Measurements from ENCODE around the gene ANXA5. TPM values are rescaled to one million over a fixed set of nuclear protein-coding genes. Genes with fewer than 3 reads are reported as not detected.

Gene ANXA5
- total RNA-seq, 4 donors from 2014 or later, result 59.2 to 181 (median 88.0) TPM

GRCh38 chr4:121654738-121655137 lies 42.0 kb downstream of the ANXA5 start:
- ATAC-seq, result no peak
- no peak for TF ChIP-seq CTCF (IDR thresholded peaks at IDR 0.05 in 4 of 5, conservative IDR thresholded peaks at IDR 0.05 in 1 of 5)
- TF ChIP-seq POLR2A (IDR thresholded peaks at IDR 0.05), result no peak
- no peaks in the 10 kb centered on the region for H3K4me1 ChIP-seq

GRCh38 chr4:121653986-121654385 lies 42.8 kb downstream of the ANXA5 start:
- Histone ChIP-seq H3K36me3 (no peaks in the 10 kb centered on the region), H3K27ac (no peak overlapping the region), H3K4me1 (no peaks in the 10 kb centered on the region), H3K9me3 (no peaks in the 10 kb centered on the region), H3K4me3 (no peak overlapping the region), H3K27me3 (no peaks in the 10 kb centered on the region)
- intact Hi-C loops (cut with DNase I; ENCODE audit: low total_unique reads), result loop anchor here (10.0 kb wide), 1 partner anchor 169 kb away; no protein-coding TSS in a partner anchor
- ATAC-seq (no peak), DNase-seq (no peak)
- in situ Hi-C loops (cut with MboI; ENCODE audit: low sequenced_read_pairs in 4 of 4), result no loop called here
- no peak for TF ChIP-seq POLR2A (IDR thresholded peaks at IDR 0.05)
- no peak for TF ChIP-seq CTCF (IDR thresholded peaks at IDR 0.05 in 4 of 5, conservative IDR thresholded peaks at IDR 0.05 in 1 of 5)

More at GRCh38 chr4:121654738-121655137, 42.0 kb downstream of the ANXA5 start:
- DNase-seq, result no peak
- Histone ChIP-seq H3K36me3 (no peaks in the 10 kb centered on the region), H3K9me3 (no peaks in the 10 kb centered on the region), H3K27ac (no peak overlapping the region), H3K4me3 (no peak overlapping the region), H3K27me3 (no peaks in the 10 kb centered on the region)
- intact Hi-C loops (cut with DNase I; ENCODE audit: low total_unique reads), result loop anchor here (10.0 kb wide), 1 partner anchor 170 kb away; no protein-coding TSS in a partner anchor
- in situ Hi-C loops (cut with MboI; ENCODE audit: low sequenced_read_pairs in 4 of 4), result no loop called here

GRCh38 chr4:121653214-121653613 lies 43.6 kb downstream of the ANXA5 start:
- intact Hi-C loops (cut with DNase I; ENCODE audit: low total_unique reads) (loop anchor here (10.0 kb wide), 1 partner anchor 168 kb away; no protein-coding TSS in a partner anchor), in situ Hi-C loops (cut with MboI; ENCODE audit: low sequenced_read_pairs in 4 of 4) (no loop called here)
- TF ChIP-seq CTCF (IDR thresholded peaks at IDR 0.05 in 4 of 5, conservative IDR thresholded peaks at IDR 0.05 in 1 of 5) (no peak), POLR2A (IDR thresholded peaks at IDR 0.05) (no peak)

GRCh38 chr4:121651597-121651996 lies 45.2 kb downstream of the ANXA5 start:
- no peak for ATAC-seq
- intact Hi-C loops (cut with DNase I; ENCODE audit: low total_unique reads), result loop anchor here (10.0 kb wide), 1 partner anchor 167 kb away; no protein-coding TSS in a partner anchor
- no peaks in the 10 kb centered on the region for H3K36me3 ChIP-seq
- no peak overlapping the region for H3K27ac ChIP-seq
- TF ChIP-seq CTCF (IDR thresholded peaks at IDR 0.05 in 4 of 5, conservative IDR thresholded peaks at IDR 0.05 in 1 of 5) (no peak), POLR2A (IDR thresholded peaks at IDR 0.05) (no peak)
- H3K27me3 ChIP-seq, result no peaks in the 10 kb centered on the region
- no peaks in the 10 kb centered on the region for H3K9me3 ChIP-seq
- no peak overlapping the region for H3K4me3 ChIP-seq
- DNase-seq, result no peak
- H3K4me1 ChIP-seq, result no peaks in the 10 kb centered on the region
- in situ Hi-C loops (cut with MboI; ENCODE audit: low sequenced_read_pairs in 4 of 4), result no loop called here

More at GRCh38 chr4:121653214-121653613, 43.6 kb downstream of the ANXA5 start:
- Histone ChIP-seq H3K4me1 (no peaks in the 10 kb centered on the region), H3K4me3 (no peak overlapping the region), H3K27me3 (no peaks in the 10 kb centered on the region), H3K36me3 (no peaks in the 10 kb centered on the region), H3K9me3 (no peaks in the 10 kb centered on the region), H3K27ac (no peak overlapping the region)
- DNase-seq, result no peak
- no peak for ATAC-seq

- Histone ChIP-seq H3K4me3 (no peak overlapping the region), H3K27me3 (no peaks in the 10 kb centered on the region), H3K4me1 (no peaks in the 10 kb centered on the region), H3K9me3 (no peaks in the 10 kb centered on the region), H3K36me3 (no peaks in the 10 kb centered on the region), H3K27ac (no peak overlapping the region)
- in situ Hi-C loops (cut with MboI; ENCODE audit: low sequenced_read_pairs in 4 of 4), result no loop called here
- intact Hi-C loops (cut with DNase I; ENCODE audit: low total_unique reads), result loop anchor here (10.0 kb wide), 1 partner anchor 166 kb away; no protein-coding TSS in a partner anchor
- TF ChIP-seq POLR2A (IDR thresholded peaks at IDR 0.05), result no peak
- no peak for TF ChIP-seq CTCF (IDR thresholded peaks at IDR 0.05 in 4 of 5, conservative IDR thresholded peaks at IDR 0.05 in 1 of 5)
- ATAC-seq (no peak), DNase-seq (no peak)
Observed at GRCh38 chr4:121650741-121651140, 46.0 kb downstream of the ANXA5 start.
